Lower leg skin (tissue), 4 donors: ENCODE results near the gene OR52E8. TPM values are rescaled to one million over a fixed set of nuclear protein-coding genes. Genes with fewer than 3 reads are reported as not detected.

Experiments used
- DNase-seq, 2 donors: peaks; one replicate each; pipeline ENCODE4 v3.0.0-alpha.2; 2019; ENCODE audit warnings: low spot score in 2 of 2
- H3K4me3 ChIP-seq: fragments of 200-600 bp; sonication (generic); 2 replicates; pipeline ENCODE4 v1.5.1; 2017; ENCODE audit warnings: mild to moderate bottlenecking, low read depth; ENCODE audit not compliant: poor library complexity, severe bottlenecking
- POLR2A ChIP-seq, 2 donors: fragments of 450-650 bp; IDR thresholded peaks; one replicate each; pipeline ENCODE4 v1.6.1; 2016 to 2017; ENCODE audit warnings: antibody characterized with exemption in 2 of 2, mild to moderate bottlenecking in 1 of 2, moderate library complexity in 1 of 2
- WGBS, 2 donors: methylation state at CpG; one replicate each; pipeline ENCODE4 v1.1.5; 2018; 5-methylcytosine and 5-hydroxymethylcytosine counted together
- intact Hi-C: fragments of 100-400 bp; cut with DNase I; formaldehyde crosslinking; loops from one replicate; pipeline ENCODE4 v1.15.0; 2023; ENCODE audit warnings: low total_unique reads
- total RNA-seq, 4 donors: library from RNA; depleted of rRNA; stranded (reverse); fragments of >200 nt; gene quantifications; one replicate each; pipeline ENCODE4 v1.1.0, GENCODE V29; 2016
- TF ChIP-seq, protein P1 (sequence below), 3 donors: fragments of 450-650 bp; IDR thresholded peaks; one replicate each; pipeline ENCODE4 v1.5.1; 2016; ENCODE audit warnings: antibody characterized with exemption in 3 of 3, mild to moderate bottlenecking in 3 of 3, moderate library complexity in 2 of 3

Gene OR52E8
- total RNA-seq, 4 donors from 2014 or later, result not detected

DNA sequence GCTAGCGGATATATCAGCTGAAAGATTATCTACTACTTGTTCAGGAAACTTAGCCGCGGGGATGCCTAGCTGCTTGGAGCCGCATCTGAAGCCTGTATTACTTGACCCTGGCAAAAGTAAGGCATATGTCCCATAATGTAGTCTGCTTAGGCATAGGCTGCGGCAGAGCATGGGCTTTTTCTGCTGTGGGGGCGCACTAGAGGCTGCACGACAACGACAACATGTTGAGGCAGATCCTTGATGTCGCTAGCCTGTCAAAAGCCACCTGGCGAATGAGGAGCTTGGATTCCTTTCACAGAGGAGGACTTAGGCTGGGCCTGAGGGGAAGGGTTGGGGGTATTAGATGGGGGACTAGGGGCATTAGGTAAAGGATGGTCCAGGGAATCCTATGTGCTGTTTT lies 49.9 kb downstream of the OR52E8 start:
- intact Hi-C loops, result loop anchor here (5.0 kb wide), 1 partner anchor 330 kb away; no protein-coding TSS in a partner anchor
- WGBS, 2 donors, result 54 to 58% methylated on average over 10 of the region's 10 CpGs
- no peak overlapping the region for H3K4me3 ChIP-seq
- DNase-seq, result no peak
- TF ChIP-seq, protein P1, sequence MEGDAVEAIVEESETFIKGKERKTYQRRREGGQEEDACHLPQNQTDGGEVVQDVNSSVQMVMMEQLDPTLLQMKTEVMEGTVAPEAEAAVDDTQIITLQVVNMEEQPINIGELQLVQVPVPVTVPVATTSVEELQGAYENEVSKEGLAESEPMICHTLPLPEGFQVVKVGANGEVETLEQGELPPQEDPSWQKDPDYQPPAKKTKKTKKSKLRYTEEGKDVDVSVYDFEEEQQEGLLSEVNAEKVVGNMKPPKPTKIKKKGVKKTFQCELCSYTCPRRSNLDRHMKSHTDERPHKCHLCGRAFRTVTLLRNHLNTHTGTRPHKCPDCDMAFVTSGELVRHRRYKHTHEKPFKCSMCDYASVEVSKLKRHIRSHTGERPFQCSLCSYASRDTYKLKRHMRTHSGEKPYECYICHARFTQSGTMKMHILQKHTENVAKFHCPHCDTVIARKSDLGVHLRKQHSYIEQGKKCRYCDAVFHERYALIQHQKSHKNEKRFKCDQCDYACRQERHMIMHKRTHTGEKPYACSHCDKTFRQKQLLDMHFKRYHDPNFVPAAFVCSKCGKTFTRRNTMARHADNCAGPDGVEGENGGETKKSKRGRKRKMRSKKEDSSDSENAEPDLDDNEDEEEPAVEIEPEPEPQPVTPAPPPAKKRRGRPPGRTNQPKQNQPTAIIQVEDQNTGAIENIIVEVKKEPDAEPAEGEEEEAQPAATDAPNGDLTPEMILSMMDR (IDR thresholded peaks at IDR 0.05), result no peak
- no peak for TF ChIP-seq POLR2A (IDR thresholded peaks at IDR 0.05)

Other genes starting within 250 kb of the OR52E8 start
- gene TRIM34, start 232.7 kb downstream of the OR52E8 start, total RNA-seq, result 10 to 100 TPM in 1 of 4 donors, 1 to 10 TPM in 3; 2.7 to 10.3 (median 6.9) TPM
- 10 to 100 TPM in 2 of 4 donors, 1 to 10 TPM in 2; 8.3 to 16.1 (median 10.8) TPM for gene TRIM5, start 172.6 kb downstream of the OR52E8 start, total RNA-seq
- gene TRIM22, start 167.9 kb downstream of the OR52E8 start, total RNA-seq, result 10 to 100 TPM in 2 of 4 donors, 1 to 10 TPM in 2; 5.9 to 12.5 (median 9.2) TPM
- gene OR56B1, start 121.2 kb downstream of the OR52E8 start, total RNA-seq, result under 1 TPM in 1 of 4 donors, not detected in 3; 0.29 TPM
- not detected for gene OR52N4, start 103.4 kb downstream of the OR52E8 start, total RNA-seq
- not detected for gene OR52N5, start 74.3 kb downstream of the OR52E8 start, total RNA-seq
- gene OR52N1, start 66.4 kb downstream of the OR52E8 start, total RNA-seq, result not detected
- gene OR52N2, start 48.8 kb downstream of the OR52E8 start, total RNA-seq, result not detected
- not detected for gene OR52E6, start 15.8 kb downstream of the OR52E8 start, total RNA-seq
- gene OR52E4, start 22.9 kb upstream of the OR52E8 start, total RNA-seq, result not detected
- not detected for gene OR52E5, start 35.5 kb upstream of the OR52E8 start, total RNA-seq
- not detected for gene OR56A3, start 84.6 kb upstream of the OR52E8 start, total RNA-seq
- under 1 TPM in 1 of 4 donors, not detected in 3; 0.84 TPM for gene OR56A5, start 110.8 kb upstream of the OR52E8 start, total RNA-seq
- gene OR52L1, start 129.3 kb upstream of the OR52E8 start, total RNA-seq, result under 1 TPM in 1 of 4 donors, not detected in 3; 0.57 TPM
- gene OR56A4, start 149.3 kb upstream of the OR52E8 start, total RNA-seq, result under 1 TPM in 2 of 4 donors, not detected in 2; 0.08 to 0.11 TPM
- under 1 TPM in 3 of 4 donors, not detected in 1; 0.10 to 0.19 (median 0.12) TPM for gene OR56A1, start 173.1 kb upstream of the OR52E8 start, total RNA-seq
- not detected for gene OR56B4, start 250.0 kb upstream of the OR52E8 start, total RNA-seq